ENCODE data around the gene KCNJ3.

Gene KCNJ3

DNA sequence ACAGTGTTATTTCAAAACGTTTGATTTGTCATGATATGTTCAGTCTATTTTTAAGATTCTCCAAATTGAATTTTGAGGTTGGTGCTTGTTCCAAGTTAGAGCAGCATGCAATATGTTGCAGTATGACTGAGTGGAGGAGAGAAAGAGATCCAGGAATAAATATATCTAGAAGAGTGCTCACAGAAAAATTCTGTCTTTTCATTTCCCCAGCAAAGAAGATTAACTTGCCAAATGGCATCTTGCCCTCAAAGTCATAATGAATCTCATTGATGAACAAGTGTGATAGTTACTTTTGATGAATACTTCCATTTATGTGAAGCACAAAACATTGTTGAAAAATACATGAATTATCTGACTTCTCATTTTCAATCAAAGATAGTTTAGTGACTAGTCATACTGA is 95.9 kb downstream of the KCNJ3 start:
- Histone ChIP-seq H3K9ac (ENCODE audit: low read length) (no peak overlapping the region), H3K4me2 (ENCODE audit: low read depth, low read length) (no peak overlapping the region), H3K36me3 (replicated peaks; ENCODE audit: insufficient read depth, low read length) (no peaks in the 10 kb centered on the region), H3K9me3 (replicated peaks; ENCODE audit: insufficient read depth, low read length) (no peaks in the 10 kb centered on the region), H3K9me2 (replicated peaks; ENCODE audit: insufficient read depth, low read length) (no peaks in the 10 kb centered on the region), H3K27ac (ENCODE audit: low read length) (no peak overlapping the region), H3K4me1 (ENCODE audit: low read length) (no peaks in the 10 kb centered on the region), H3F3A (ENCODE audit: insufficient read depth, low read length) (no peaks in the 10 kb centered on the region), H4K20me1 (ENCODE audit: insufficient read depth, low read length) (no peaks in the 10 kb centered on the region), H3K4me3 (ENCODE audit: low read length) (no peak overlapping the region), H2AFZ (ENCODE audit: low read length) (no peak overlapping the region), H3K79me2 (ENCODE audit: low read length) (no peaks in the 10 kb centered on the region), H3K27me3 (replicated peaks; ENCODE audit: insufficient read depth, low read length) (no peaks in the 10 kb centered on the region)
- no peak for TF ChIP-seq EZH2 (optimal IDR thresholded peaks at IDR 0.05; ENCODE audit: low read depth, low read length)
- TF ChIP-seq EZH2phosphoT487 (IDR thresholded peaks at IDR 0.05; ENCODE audit: low read length), result no peak
- no peak for DNase-seq

DNA sequence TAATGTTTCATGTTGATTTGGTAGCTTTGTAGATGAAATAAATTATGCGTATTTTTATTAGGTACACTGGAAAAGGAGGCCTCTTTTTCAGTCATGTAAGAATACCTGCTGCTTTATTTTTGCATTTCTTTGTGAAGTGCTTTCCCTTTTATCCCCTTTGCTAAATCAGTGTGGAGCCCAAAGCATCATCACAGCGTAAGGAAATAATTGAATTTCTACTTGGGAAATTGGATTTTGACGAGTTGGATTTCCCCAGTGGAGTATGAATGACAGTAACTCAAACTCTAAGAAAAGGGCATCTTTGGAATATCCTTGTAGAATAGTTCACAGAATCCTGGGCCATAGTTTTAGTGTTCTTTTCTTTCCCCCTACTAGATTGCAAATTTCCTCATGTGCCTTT is 97.2 kb downstream of the KCNJ3 start:
- TF ChIP-seq EZH2 (optimal IDR thresholded peaks at IDR 0.05; ENCODE audit: low read depth, low read length) (no peak), EZH2phosphoT487 (IDR thresholded peaks at IDR 0.05; ENCODE audit: low read length) (no peak)
- TF ChIP-seq, protein P1, sequence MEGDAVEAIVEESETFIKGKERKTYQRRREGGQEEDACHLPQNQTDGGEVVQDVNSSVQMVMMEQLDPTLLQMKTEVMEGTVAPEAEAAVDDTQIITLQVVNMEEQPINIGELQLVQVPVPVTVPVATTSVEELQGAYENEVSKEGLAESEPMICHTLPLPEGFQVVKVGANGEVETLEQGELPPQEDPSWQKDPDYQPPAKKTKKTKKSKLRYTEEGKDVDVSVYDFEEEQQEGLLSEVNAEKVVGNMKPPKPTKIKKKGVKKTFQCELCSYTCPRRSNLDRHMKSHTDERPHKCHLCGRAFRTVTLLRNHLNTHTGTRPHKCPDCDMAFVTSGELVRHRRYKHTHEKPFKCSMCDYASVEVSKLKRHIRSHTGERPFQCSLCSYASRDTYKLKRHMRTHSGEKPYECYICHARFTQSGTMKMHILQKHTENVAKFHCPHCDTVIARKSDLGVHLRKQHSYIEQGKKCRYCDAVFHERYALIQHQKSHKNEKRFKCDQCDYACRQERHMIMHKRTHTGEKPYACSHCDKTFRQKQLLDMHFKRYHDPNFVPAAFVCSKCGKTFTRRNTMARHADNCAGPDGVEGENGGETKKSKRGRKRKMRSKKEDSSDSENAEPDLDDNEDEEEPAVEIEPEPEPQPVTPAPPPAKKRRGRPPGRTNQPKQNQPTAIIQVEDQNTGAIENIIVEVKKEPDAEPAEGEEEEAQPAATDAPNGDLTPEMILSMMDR (IDR thresholded peaks at IDR 0.05; ENCODE audit: low read length), result no peak
- Histone ChIP-seq H3K27ac (ENCODE audit: low read length) (no peak overlapping the region), H3K4me2 (ENCODE audit: low read depth, low read length) (no peak overlapping the region), H3K27me3 (replicated peaks; ENCODE audit: insufficient read depth, low read length) (no peaks in the 10 kb centered on the region), H3K79me2 (ENCODE audit: low read length) (no peaks in the 10 kb centered on the region), H2AFZ (ENCODE audit: low read length) (no peak overlapping the region), H3K4me1 (ENCODE audit: low read length) (no peaks in the 10 kb centered on the region), H3K9me2 (replicated peaks; ENCODE audit: insufficient read depth, low read length) (no peaks in the 10 kb centered on the region), H3K9me3 (replicated peaks; ENCODE audit: insufficient read depth, low read length) (no peaks in the 10 kb centered on the region), H3K36me3 (replicated peaks; ENCODE audit: insufficient read depth, low read length) (no peaks in the 10 kb centered on the region), H3F3A (ENCODE audit: insufficient read depth, low read length) (no peaks in the 10 kb centered on the region), H3K9ac (ENCODE audit: low read length) (no peak overlapping the region), H3K4me3 (ENCODE audit: low read length) (no peak overlapping the region), H4K20me1 (ENCODE audit: insufficient read depth, low read length) (no peaks in the 10 kb centered on the region)
- DNase-seq, result no peak

DNA sequence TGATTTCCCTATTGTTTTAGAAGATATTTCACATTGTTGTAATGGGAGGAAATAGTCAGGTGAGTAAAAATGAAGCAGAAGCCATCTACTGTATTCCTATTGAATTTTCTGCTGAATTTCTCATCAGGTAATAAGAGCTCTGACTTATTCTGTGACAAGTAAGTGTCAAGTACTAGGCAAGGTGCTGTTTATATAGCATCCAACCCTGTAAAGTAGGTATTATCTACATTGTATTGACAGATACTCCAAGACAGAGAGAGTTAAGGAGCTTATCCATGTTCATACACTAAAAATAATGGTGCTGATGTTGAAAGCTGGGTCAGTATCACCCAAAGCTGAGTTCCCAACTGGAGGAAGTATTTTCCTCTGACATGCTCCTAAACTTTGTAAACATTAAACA is 106.0 kb downstream of the KCNJ3 start:
- no peak overlapping the region for H2AFZ ChIP-seq (ENCODE audit: low read length)

DNA sequence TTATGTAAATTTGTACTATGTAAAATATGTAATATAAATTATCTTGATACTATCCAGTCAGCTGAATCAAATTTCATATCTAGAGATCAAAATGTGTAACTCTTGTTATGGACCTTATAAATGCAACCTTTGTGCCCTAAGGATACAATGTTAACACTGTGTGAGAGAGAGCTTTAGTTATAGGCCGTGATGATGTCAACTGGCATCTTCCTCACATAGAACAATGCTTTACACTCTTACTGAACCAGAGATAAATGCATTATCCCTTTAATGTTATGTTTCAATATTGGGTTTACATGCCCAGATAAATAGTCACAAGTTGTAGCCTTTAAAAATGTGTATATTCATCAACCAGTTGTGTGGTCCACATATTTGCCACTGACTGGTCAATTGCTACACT is 115.1 kb downstream of the KCNJ3 start:
- Histone ChIP-seq H3K9me2 (replicated peaks; ENCODE audit: insufficient read depth, low read length) (no peaks in the 10 kb centered on the region), H3K4me3 (ENCODE audit: low read length) (no peak overlapping the region), H3K4me1 (ENCODE audit: low read length) (no peaks in the 10 kb centered on the region), H3K4me2 (ENCODE audit: low read depth, low read length) (no peak overlapping the region), H3K27me3 (replicated peaks; ENCODE audit: insufficient read depth, low read length) (no peaks in the 10 kb centered on the region), H3K9ac (ENCODE audit: low read length) (no peak overlapping the region), H3K27ac (ENCODE audit: low read length) (no peak overlapping the region), H3F3A (ENCODE audit: insufficient read depth, low read length) (no peaks in the 10 kb centered on the region), H4K20me1 (ENCODE audit: insufficient read depth, low read length) (no peaks in the 10 kb centered on the region), H2AFZ (ENCODE audit: low read length) (no peak overlapping the region), H3K9me3 (replicated peaks; ENCODE audit: insufficient read depth, low read length) (no peaks in the 10 kb centered on the region), H3K79me2 (ENCODE audit: low read length) (no peaks in the 10 kb centered on the region), H3K36me3 (replicated peaks; ENCODE audit: insufficient read depth, low read length) (no peaks in the 10 kb centered on the region)
- DNase-seq, result no peak
- TF ChIP-seq EZH2 (optimal IDR thresholded peaks at IDR 0.05; ENCODE audit: low read depth, low read length) (no peak), EZH2phosphoT487 (IDR thresholded peaks at IDR 0.05; ENCODE audit: low read length) (no peak)
- TF ChIP-seq, protein P1 (IDR thresholded peaks at IDR 0.05; ENCODE audit: low read length), result no peak

More for the DNA sequence above, 106.0 kb downstream of the KCNJ3 start:
- Histone ChIP-seq H3K36me3 (replicated peaks; ENCODE audit: insufficient read depth, low read length) (no peaks in the 10 kb centered on the region), H3K27ac (ENCODE audit: low read length) (no peak overlapping the region), H3K4me2 (ENCODE audit: low read depth, low read length) (no peak overlapping the region), H3K4me3 (ENCODE audit: low read length) (no peak overlapping the region), H3K9me2 (replicated peaks; ENCODE audit: insufficient read depth, low read length) (no peaks in the 10 kb centered on the region), H3K79me2 (ENCODE audit: low read length) (no peaks in the 10 kb centered on the region), H3K4me1 (ENCODE audit: low read length) (no peaks in the 10 kb centered on the region), H4K20me1 (ENCODE audit: insufficient read depth, low read length) (no peaks in the 10 kb centered on the region), H3K9ac (ENCODE audit: low read length) (no peak overlapping the region), H3K9me3 (replicated peaks; ENCODE audit: insufficient read depth, low read length) (no peaks in the 10 kb centered on the region), H3F3A (ENCODE audit: insufficient read depth, low read length) (no peaks in the 10 kb centered on the region), H3K27me3 (replicated peaks; ENCODE audit: insufficient read depth, low read length) (no peaks in the 10 kb centered on the region)
- TF ChIP-seq, protein P1 (IDR thresholded peaks at IDR 0.05; ENCODE audit: low read length), result no peak
- TF ChIP-seq EZH2phosphoT487 (IDR thresholded peaks at IDR 0.05; ENCODE audit: low read length), result no peak
- no peak for TF ChIP-seq EZH2 (optimal IDR thresholded peaks at IDR 0.05; ENCODE audit: low read depth, low read length)
- no peak for DNase-seq
